ENCODE results near the gene DGKI.
A peak's percentile ranks its signal among the peaks of the same experiment; 100 is the strongest.

Gene DGKI

DNA sequence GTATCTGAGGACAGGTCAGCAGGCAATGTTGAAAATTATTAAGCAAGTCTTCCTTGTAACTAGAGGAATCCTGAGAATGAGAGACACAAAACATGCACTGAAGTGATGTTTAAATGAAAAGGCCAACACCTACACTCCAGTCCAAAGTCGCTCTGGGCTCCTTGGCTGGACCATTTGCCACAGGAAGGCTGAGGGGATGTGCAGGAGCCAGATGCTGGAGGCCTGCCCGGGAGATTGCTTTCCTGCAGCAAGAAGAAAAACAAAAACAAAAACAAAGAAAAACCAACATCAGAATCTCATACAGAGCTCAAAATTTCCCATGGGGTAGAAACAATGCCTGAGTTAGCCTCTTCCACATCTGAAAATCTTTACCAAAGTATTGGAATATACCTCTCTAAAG lies 157.0 kb downstream of the DGKI start:
- no peak for DNase-seq

DNA sequence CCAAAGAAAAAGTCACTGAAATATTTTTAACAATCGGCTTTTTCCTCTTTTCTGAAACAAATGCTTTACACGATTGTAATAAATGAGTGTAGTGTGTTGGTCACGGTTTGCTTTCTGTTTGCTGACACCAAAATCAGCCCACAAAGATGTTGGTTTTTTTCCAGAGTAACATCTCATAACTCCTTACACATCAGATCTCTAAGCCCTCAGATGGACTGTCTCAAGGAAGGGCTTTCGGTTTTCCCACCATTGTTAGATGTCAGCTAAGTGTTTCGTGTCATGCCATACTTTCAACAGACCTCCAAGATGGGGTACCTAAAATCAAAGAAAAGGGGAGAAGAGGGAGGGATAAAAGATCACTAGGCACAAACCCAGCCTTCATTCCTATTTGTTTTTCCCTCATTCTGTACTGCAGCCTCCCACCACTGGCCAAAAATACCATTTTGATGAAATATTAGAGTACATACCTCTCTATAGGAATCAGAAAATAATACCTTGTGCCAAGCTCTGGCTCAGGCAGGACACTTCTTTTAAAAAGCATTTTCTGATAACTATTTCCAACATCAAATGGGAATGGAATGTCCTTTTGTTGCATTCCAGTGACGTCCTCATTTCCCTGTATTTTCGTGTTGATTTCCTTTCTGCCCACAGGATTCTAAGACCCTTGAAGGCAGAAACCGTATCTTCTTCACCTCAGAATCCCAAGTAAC lies 159.1 kb downstream of the DGKI start:
- no peak for DNase-seq

DNA sequence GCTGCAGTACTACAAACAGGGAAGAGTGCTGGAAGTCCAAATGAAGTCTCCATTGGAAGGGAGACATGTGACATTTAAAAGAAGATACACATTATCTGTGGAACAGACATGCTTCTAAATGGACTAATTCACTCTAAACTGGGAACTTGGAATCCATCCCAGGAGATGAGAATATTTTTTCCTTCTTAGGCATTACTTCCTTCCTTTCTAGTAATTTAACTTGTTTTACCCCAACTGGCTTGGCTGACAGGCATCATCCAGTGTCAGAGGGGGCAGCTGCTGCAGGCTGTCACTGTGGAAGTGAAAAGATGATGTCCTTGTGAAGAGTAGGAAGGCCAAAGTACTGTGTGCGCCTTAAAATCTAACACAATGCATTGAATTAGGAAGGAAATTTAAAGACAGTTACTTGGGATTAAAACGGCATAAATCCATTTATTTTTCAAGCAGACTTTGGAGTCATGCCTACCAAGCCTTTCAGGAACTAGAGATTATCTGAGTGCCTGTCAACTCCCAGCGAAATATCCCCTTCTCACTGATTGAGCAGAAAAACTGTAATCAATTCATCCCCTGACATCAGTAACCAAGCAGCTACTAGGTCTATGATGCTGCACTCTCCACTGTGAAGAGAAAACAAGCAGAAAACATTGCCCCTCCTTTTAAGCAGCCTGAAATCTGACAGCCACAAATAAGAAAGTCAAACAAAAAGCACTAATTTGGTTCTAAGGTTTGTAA lies 161.2 kb downstream of the DGKI start:
- no peak for DNase-seq

DNA sequence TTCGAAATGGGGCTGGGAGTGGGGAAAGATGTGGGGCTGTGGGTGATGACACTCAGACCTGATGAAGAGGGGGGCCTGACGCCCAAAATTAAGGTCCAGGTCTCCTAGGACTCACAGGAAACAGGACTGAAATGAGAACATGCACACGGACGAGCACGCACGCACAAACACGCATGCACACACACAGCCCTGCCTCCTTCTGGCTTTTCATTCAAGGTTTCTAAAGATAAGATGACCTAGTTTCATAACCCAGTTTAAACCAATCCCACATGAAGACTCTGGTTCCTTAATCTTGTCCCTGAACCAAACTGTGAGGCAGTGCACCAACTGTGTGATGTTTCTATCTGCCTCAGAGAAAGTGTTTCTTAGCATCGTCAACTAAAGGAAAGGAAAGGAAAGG lies 162.0 kb downstream of the DGKI start:
- no peak for DNase-seq

DNA sequence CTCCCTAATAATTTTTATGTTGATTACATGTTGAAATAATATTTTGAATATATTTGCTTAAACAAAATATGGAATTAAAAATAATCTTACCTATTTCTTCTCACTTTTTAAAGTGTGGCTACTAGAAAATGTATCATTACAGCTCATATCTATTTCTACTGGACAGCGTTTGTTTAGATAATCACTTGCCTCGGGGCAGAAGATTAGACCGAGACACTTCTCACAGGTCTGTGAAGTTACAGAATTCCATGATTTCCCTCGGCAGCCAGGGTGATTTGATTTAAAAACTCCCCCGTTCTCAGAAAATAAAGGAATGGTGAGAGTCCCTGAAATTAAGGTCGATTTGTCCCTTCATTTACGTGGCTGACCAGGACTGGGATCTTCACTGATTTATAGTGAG lies 162.5 kb downstream of the DGKI start:
- no peak for DNase-seq

DNA sequence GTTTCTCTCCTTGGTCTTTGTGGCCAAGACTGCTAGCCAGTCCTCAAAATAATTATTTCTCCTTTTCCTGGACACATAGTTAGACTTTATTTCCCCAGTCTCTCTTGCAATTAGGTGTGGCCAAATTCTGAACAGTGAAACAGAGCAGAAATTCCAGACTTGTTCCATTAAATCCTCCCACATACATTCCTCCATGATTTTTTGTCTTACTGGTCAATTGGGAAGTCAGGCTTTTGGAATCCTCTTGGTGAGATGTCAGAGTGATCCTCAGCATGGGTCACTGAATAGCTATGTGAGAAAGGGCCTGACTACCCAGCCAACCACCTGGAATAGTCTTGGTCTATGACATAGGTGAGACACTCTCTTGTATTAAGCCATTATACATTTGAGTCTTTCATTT lies 164.2 kb downstream of the DGKI start:
- DNase-seq: no peak

DNA sequence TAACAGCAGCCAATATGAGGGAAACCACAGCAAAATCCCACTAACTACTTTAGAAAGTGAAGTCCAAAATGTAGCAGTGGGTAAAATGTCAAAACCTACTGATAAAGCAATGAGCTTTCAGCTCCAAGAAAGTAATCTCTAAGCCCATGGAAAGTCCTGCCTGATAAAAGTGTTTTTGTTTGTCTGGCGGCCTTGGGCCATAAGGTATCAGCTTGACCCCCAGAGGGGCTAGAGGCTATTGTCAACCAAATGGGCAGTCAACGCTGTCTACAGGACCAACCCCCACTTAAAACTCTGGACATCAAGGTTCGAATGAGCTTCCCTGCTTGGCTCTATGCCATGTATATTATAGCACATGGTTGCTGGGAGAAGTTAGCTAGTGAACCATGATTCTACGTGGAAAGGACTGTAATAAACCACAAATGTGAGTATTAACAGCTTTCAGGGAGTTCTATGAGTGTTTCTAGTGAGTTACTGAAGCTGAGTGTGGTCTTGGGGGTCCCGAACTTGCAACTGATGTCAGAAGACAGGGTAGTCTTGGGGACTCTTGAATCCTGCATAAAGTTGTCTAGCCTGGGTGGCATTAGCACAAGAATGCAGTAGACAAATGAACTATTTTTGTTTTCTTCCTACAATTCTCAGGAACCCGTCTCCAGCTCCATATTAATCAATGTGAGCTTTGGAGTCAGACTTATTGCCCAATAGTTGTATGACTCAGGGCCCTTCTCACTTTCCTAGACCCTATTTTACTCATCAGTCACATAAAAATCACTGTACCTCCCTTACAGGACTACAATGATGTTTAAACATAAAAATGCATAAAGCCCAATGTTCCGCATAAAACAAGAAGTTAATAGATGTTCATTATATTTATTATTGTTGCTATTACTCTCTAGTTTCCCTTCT lies 164.9 kb downstream of the DGKI start:
- DNase-seq: no peak

DNA sequence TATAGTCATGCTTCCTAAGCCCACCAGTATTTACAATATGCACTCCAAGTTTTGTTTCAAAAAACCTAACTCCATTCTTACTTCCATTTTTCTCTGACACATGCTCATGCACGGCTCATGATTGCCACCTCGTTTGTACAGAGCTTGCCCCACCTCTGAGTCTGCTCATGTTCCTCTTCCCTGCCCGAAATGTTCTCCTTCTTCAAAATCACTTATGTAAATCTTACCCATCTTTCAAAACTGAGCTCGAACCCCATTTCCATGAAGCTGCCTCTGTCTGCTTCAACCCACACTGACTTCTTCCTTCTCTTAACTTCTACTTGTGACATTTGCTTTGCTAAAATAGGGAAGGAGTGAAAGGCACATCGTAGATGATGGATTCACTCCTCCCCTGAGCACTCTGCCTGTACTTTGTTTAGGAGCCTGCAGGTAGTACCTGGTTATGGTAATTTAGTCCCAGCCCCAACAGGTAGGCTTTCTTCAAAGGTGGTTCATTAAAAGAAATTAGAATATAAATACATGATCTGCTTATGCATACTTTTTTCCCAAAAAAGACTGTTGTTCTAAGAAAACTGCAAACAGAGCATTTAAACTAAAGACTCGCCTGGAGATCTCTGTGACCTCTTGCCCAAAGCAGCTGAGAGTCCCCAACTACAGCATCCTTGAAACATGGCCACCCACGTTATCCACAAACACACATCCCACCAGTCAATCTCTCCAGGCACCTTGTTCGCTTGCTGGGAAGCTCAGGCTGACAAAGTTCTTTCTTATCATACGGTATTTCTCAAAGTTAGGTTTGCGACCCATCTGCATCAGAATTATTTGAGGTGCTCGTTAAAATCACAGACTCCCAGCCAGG lies 172.0 kb downstream of the DGKI start:
- peak in 1 of 51 donors; percentile 3 for DNase-seq

DNA sequence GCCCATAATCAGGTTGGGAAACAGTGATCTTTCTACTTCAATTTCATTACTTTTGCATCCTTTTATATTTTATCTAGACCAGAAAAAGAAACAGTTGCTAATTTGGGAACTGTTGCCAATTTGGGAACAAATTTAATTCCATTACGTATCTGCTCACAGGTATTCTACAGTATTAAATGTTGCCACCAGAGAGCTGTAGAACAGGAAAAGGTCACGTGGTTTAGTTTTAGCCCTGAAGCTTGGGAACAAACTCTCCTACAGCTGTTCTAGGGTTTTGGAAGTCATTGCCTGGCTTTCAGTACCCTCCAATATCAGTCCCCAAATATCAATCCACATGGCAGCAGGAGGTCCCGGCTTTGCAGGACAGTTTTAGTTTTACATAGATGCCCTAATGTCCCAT lies 172.7 kb downstream of the DGKI start:
- DNase-seq: no peak

DNA sequence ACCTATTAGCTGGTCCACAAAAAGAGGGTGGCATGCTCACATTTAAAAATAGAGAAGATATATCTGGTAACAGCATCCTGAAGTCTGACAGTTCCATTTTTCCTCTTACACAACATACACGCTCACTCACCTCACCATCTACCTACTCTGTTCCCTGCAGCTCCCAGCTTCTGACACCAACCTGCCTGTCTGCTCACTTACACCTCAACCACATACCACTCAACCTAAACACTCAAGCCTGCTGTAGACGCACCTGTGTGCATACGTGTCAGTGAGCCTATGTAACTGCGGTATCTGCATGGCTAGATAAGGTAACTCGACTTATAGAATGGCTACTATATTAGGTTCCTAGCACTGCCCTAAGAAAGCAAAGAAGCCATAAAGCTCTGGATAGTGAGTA lies 174.9 kb downstream of the DGKI start:
- DNase-seq: peak in 1 of 51 donors; percentile 7

DNA sequence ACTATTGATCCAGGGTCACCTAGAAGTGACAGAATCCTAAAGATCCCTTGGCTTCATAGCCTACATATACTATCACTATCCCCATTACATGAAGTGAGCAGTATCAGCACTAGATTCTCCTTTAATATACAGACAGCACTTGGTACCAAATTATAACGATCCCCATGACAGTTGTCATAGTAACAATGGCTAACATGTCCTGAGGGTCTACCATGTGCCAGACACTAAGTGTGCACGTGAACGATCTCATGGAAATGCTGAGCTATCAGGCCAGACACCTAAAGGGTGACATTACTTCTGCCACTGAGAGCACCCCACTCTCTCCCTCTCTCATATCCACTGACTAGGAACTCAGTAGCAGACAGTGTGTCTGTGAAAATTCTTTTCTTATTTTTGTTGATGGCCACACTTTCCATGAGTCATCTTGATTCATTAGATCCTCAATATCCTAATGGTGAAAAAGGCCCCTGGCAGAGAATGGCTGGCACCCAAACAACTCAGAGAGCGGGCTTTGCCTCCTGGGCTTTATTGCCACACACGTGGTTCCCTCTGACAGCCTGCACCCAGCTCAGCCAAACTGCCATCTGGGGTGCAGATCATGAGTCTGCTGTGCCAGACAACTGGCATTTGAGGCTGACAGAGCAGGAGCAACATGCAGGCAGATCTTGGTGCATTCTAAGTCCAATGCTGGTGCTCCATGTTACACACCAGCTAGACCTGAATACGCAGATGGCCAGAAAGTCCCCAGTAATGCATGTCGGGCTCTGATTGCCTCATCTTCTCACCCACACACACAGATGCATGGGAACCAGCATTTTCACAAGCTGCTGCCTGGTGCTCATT lies 176.3 kb downstream of the DGKI start:
- peak in 4 of 51 donors; percentile 1 to 16 (median 2) for DNase-seq

DNA sequence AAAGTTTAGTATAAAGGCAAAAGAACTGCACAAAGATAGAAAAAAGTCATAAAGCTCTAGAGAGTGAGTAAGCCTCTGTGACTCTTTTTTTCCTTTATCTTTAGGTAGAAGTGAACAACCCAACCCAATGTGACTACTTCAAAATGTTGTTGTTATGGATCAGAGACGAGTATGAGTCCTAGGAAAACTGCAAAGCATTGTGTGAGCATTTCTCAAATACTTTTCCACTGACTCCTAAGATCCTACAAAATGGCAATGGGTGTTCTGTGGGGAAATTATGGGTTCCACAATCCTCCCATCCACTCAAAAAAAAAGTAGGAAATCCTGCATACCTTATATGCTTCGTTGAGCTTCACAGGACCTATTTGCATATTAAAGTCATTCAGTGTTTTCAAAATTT lies 177.1 kb downstream of the DGKI start:
- DNase-seq: no peak

DNA sequence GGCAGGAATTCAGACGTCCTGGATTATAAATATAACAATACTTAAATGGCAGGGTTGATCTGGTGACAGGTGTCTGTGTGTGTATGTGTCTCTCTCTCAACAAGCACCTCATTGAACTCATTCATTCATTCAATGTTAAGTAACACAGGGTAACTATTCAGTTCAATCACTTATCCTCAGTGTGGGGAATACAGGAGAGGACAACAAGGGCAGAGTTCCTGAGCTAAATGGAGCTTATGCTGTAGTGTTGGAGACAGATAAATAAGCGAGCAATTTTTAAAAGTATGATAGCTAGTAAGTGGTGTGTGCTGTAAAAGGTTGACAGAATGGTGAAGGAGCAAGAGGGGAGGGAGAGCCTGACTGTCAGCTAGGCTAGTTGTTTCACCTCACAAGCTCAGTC lies 178.4 kb downstream of the DGKI start:
- DNase-seq: no peak

DNA sequence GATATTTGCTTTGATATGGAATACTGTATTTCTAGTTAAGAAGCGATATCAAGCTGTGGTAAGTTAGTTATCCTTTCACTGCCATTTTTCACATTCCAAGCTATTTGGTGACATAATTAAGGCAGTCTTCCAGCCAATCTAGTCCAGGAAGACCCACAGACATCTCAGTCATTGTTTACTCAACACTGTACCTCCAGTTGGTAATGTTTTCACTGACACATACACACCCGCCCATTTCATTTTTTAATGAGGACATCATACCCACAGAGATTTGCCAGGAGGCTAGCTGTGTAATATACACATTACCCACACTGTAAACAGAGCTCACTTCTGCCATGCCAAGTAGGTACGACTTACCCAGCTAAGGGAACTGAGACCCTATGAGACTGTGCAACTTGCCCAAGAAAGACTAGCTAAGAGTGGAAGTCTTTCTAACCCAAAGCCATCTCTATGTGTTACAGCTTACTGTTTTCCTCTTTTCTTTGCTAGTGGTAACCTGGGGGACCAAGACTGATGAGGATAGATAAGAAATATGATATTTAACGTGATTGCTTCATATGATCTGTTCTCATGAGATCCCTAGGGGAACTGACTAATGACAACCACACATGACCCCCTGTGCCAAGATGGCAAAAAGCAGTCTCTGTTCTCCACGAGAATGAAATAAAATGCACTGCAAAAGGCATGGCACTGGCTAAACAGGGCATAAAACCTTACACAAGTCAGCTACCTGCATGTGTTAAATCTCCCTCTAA lies 179.0 kb downstream of the DGKI start:
- DNase-seq: no peak

DNA sequence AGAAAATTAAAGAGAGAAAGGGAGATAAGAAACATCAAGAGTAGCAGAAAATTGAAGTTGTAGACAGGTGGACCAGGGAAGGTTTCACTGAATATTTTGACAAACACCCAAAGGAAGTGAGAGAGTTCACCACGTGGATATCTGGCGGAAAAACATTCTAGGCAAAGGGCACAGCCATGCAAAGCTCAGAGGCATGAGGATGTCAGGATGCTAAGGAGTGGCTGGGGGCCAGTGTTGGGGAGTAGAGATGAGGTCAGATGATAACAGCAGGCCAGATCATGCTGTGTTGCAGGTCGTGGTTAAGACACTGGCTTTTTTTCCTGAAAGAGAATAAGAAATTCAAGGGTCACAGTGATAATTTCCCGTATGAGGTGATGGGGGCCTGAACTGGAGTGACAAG lies 181.9 kb downstream of the DGKI start:
- no peak for DNase-seq

DNA sequence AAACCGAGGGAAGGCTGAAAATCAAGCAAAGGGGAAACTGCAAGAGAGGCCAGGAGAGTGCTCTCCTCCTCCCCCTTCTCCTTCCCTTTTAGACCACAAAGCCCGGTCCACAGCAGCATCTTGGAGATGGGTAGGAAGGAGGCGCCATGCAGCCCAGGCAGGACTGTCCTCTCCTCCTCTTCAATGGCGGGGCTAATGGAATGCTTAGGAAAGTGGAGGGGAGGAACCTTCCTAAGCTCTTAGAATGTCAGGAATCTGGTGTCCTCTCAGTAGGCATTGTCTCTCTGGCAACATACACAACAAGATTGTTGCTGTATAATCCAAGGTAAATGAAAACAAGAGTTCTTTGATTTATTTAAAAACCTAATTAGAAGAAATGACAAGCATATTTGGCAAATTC lies 185.1 kb downstream of the DGKI start:
- no peak for DNase-seq

DNA sequence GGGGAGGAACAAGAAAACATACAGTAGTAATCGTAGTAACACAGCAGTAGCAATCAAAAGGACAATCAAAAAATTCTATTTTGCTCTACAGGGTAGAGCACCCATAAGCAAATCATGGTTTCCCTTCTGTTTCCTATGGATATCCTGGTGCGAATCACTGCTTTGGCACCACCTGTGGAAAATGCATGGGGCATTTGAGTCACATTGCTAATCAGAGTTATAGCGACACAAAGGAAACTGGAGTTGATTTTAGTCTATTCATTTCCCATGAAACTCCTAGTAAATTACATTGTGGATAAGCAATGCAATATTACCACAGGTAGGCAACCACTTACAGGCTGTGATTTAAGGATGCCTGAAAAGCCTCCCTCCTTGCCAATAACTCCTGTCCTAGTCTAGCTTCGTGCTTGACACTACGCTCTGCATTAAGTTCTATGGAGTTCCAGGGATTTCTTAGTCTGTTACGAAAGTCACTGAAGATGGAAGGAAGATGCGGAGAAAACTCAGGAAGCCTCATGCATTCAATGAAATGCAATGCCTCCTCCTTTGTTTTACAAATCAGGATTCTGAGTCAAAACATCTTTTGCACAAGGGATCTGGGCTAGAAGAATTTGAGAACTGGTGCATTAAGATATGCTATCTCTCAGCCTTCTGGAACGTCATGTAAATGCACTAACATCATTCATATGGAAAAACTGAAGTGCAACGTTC lies 188.4 kb downstream of the DGKI start:
- no peak for DNase-seq

DNA sequence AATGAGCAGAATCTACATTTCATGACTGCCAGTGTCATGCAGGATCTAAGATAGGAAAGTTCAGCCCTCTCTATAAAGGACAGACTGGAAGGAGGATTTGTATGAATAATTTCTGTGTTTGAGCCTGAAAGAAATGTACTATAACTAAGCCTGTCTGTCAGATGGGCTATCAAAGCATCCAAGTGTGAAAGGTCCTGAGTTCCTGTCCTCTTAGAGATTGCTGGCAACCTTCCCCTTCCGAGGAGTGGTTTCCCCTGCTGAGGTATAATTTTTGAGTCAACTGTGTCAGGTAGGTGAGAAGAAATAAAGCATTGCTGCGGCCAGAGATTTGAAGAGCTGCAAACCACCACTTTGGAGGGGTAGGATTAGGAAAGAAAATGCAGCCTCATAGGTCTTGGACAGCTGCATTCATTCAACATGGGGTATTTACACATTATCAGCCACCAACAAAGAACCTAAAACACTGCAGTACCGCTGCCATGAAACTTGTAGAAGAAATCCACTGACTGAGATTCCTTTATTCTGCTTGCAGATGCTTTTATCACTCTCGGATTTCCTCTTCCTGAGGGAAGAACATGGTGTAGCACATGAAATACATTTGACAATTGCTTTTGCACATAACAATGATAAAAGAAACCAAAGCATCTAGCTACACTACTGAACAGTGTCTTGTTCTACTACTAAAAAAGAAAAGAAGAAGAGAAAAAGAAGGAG lies 189.1 kb downstream of the DGKI start:
- no peak for DNase-seq

All from hypothalamus (tissue), 51 donors.